NCI-H510A treated with DMSO at 0.1 percent for 48 hours (cell line): ENCODE results near the gene CCNI.
"Not testable (repeated sequence)": the region's sequence is repeated elsewhere in the genome, so short reads cannot be mapped to it uniquely, and the experiment has no call there.

Source experiments
- DNase-seq: peaks from one replicate; lab custom pipeline; 2025; lab: John Stamatoyannopoulos, UW

Gene CCNI

DNA sequence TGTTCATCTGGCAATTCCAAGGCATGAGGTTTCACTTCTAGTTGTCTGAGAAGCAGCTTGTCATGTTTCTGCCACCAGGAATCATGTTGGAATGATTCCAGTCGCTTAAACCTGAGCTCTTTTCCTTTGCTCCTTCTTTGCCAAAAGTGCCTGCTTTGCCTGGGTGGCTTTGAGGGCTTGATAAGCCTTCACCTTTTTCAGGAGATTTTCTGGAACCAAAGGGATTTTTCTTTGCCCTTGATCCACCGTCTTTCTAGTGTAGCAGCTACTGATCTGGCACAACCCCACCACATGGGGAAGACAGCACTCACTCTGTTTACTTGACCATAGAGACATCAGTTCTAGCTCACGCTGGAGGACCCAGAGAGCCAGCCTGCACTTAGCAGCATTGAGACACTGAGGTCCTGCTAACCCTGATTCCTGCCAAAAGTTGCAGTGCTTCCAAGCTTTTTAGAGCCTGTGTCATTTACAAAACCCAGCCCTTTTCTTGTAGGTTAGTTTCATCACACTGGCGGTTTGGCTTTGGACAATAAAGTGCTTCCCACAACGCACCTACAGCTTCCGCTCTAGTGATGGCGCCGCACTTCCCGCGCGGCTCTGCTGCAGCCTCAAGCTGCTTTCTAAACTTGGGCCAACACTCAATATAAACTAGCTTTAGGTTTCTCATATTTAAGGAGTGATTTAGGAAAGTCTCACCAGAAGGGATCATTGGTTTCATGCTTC is 7.3 kb upstream of the CCNI start:
- no peak for DNase-seq

GRCh38 chr4:77080806-77081205 is 5.0 kb upstream of the CCNI start:
- not testable (repeated sequence) for DNase-seq

DNA sequence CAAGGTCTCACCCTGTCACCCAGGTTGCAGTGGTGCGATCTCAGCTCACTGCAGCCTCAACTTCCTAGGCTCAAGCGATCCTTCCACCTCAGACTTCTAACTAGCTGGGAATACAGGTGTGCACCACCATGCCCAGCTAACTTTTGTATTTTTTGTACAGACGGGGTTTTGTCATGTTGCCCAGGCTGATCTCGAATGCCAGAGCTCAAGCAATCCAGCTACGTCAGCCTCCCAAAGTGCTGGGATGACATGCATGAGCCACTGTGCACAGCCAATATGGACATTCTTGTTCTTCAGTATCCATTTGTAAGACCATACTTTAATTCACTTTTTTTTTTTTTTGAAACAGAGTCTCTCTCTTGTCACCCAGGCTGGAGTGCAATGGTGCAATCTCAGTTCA is 3.5 kb upstream of the CCNI start:
- DNase-seq = no peak

- no peak for DNase-seq
Observed at GRCh38 chr4:77078401-77078800, 2.6 kb upstream of the CCNI start.

GRCh38 chr4:77076889-77077635 is 1.3 kb upstream of the CCNI start:
- DNase-seq = peak; percentile 38

- DNase-seq = peak; percentile 35
Observed at GRCh38 chr4:77074981-77075855, 571 bp downstream of the CCNI start.

DNA sequence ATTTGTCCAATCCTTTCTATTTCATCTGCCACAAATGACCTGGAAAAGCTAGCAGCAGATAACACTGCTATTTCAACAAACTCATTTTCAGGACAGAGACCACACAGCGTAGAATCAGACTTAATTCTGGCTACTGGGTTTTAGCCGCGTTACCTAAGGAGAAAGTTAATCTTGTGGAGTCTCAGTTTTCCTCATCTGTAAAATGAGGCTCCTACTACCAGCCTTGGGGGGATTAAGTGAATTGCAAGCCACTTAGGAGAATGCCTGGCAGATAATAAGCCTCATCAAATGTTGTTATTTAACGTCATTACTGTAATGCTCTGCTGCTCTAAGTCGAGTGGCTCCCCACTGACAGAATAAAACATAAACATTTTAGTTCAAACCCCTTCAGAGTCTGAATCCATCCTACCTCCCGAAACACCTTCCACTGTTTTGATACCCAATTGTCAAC is 1.4 kb downstream of the CCNI start:
- no peak for DNase-seq

GRCh38 chr4:77073981-77074380 is 1.8 kb downstream of the CCNI start:
- DNase-seq = no peak

DNA sequence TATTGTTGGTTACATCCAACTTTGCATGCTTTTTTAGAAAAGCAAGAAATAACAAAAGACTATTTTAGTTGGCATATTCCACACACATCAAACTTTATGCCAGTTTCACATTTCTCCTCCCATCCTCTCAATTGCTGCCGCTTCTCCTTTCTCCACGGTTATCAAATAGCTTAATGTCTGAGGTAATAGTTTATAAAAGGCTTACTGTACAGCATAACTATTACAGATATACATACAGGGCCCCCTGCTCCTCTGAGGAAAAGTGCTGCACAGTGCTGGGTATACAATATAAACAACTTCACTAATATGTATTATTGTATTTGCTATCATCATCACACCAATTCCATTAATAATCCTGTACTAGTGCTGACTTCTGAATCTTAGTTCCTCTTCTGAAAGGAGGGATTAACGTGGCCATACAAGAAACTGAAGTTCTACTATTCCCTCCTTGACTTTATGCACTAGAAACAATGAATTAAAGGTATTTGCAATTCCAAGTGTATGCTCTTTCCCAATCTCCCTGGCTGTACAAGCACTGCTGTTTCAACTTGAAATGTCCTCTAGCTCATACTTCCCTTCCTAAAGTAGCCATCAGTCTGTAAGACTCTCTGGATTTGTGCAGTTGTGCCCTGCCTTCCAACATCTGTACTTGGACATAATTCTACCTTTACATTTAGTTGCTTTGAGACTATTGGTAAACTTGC is 2.5 kb downstream of the CCNI start:
- DNase-seq = peak; percentile 32

DNA sequence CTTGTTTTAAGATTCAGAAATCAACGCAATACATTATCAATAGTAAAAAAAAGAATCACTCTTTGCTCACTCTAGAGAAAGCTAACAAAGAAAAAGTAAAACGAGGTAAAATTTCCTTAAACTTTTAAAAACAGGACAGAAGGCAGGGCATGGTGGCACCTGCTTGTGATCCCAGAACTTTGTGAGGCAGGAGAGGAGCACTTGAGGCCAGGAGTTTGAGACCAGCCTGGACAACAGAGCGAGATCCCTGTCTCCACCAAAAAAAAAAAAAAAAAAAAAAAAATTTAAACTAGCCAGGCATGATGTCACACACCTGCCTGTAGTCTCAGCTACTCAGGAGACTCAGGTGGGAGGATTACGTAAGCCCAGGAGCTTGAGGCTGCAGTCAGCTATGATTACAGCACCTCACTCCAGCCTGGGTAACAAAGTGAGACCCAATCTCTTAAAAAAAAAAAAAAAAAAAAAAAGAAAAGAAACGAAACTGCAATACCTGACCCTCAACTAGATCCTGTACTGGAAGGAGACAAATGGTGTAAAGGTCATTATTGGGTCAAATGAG is 3.5 kb downstream of the CCNI start:
- no peak for DNase-seq

- not testable (repeated sequence) for DNase-seq
Observed at GRCh38 chr4:77069514-77069913, 6.3 kb downstream of the CCNI start.

DNA sequence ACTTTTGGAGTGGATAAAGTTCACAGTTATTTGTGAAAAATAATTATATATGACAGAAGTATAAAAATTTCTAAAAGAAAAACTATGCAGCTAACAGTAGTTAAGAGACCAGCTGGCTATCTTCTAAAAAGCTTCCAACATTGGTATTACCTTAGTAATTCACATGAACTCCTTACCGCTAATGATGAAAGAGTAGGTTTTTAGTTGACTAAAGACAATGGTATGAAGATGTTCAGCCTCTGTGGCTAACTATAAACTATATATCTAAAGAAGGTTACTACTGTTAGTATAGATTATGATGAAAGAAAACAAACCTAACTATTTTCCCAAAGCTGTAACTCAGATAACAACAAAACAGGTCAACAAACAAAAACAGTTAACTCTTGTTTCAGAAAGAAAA is 10.4 kb downstream of the CCNI start:
- DNase-seq = no peak

- DNase-seq = no peak
Observed at GRCh38 chr4:77062856-77063255, 12.9 kb downstream of the CCNI start.

GRCh38 chr4:77052352-77052751 is 23.4 kb downstream of the CCNI start:
- DNase-seq = peak; percentile 34

DNA sequence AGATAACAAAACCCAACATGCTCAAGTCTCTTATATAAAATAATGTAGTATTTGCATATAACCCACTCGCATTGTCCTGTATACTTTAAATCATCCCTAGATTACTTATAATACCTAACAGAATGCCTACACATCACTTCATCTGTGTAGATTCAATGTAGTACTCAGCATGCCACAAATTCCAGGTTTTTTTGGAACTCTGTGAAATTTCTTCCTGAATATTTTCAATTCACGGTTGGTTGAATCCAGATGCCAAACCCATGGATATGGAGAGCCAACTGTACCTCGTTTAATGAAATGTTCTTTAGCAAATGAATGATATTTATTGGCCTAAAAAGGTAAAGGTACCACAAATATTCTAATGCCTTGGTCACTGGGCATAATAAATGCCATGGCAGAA is 24.8 kb downstream of the CCNI start:
- no peak for DNase-seq

GRCh38 chr4:77047037-77047436 is 28.8 kb downstream of the CCNI start:
- peak; percentile 37 for DNase-seq

GRCh38 chr4:77045490-77045889 is 30.3 kb downstream of the CCNI start:
- no peak for DNase-seq

DNA sequence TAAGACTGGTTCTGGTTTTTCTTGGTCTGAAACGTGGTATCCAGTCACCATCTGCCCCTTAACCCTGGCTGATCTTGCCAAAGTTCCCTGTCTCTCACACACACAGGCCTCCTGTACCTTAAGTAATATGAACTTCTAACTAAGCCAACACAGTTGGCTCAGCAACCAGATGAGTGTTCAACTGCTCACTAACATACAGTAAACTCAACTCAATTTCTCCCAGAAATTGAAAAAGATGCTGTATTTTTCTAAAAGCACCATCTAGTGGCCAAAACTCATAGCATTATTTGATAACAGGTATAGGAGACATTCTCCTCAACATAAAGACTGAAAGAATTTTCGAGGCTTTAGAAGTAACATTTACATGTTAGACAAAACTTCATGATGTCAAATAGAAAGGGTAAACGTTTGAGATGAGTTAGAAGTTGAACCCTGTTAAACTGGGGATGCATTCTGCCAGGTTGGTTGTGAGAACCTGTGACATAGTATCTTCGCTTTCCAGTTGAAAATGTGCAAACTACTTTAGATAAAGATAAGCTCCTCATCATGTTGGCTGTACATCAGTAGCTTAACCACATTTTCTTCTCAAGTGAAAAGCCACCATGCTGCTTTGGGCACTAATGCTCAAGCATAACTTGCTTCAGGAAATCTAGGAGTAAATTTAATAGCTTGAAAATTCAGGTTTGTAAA is 31.2 kb downstream of the CCNI start:
- peak; percentile 69 for DNase-seq

DNA sequence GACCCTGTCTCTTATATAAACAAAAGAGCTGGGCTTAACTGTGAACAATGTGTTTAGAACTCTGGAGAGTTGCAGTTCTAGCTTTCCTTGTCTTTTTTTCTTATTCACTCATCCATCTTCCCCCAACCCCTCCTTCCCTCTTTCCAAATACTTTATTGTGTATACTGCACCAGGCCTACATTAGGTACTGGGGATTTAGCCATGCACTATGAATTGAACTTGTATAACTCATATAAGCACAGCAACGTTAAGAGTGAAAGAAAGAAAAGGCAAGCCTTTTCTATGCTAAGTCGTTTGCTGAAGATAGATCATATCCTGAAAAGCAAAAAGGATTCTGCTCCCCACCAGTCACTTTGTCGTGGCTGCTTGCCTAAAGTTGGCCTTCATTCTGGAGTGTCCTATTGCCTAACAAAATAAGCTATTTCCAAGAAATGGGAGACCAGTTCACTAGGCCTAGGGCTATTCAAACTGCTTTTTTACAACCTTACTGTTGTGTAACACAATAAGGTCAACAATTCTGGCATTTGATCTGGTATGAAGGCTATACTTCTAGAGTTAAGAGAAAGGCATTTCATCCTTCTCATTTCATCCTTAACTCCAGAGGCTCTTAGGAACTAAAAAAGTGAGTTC is 32.2 kb downstream of the CCNI start:
- DNase-seq = no peak
